ENCODE data around the gene COPS3.

The COPS3 gene

DNA sequence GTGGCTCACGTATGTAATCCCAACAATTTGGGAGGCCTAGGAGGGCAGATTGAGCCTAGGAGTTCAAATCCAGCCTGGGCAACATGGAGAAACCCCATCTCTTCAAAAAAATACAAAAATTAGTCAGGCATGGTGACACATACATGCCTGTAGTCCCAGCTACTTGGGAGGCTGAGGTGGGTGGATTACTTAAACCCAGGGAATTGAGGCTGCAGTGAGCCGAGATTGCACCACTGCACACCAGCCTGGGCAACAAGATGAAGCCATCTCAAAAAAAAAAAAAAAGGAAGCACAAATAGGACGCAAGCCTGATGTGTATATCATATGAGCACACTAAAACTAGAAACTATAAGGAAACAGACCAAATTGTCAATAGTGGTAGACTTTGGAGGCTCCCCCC is 27.0 kb downstream of the COPS3 start:
- H2AK5ac ChIP-seq (ENCODE audit: low read length, severe bottlenecking), result no peak overlapping the region
- peaks cover 53 to 73% of the 10 kb centered on the region in 2 experiments for H3K36me3 ChIP-seq (ENCODE audit: control insufficient read depth in 1 of 2, insufficient read depth in 2 of 2, low read depth in 1 of 2, low read length in 2 of 2)
- no peak overlapping the region for H4K8ac ChIP-seq (ENCODE audit: low read length)
- DNase-seq, result no peak
- no peak overlapping the region for H2BK120ac ChIP-seq (ENCODE audit: low read depth, low read length)
- no peaks in the 10 kb centered on the region for H3K4me1 ChIP-seq (ENCODE audit: control insufficient read depth, insufficient read depth, low read depth, low read length)
- no peak overlapping the region for H2BK5ac ChIP-seq (ENCODE audit: low read depth, low read length, poor library complexity, severe bottlenecking)
- no peak overlapping the region for H3K4me2 ChIP-seq (ENCODE audit: low read length, poor library complexity, severe bottlenecking)
- no peak overlapping the region for H4K91ac ChIP-seq (ENCODE audit: low read length)
- H3K18ac ChIP-seq (ENCODE audit: low read depth in 1 of 2, low read length in 2 of 2), result no peak overlapping the region
- H3K9ac ChIP-seq (ENCODE audit: low read length), result peak overlapping the region; percentile 15
- peaks cover 13% of the 10 kb centered on the region for H3K79me1 ChIP-seq (replicated peaks; ENCODE audit: low read length, poor library complexity, severe bottlenecking)
- 96% methylated on average over 3 of the region's 3 CpGs for WGBS
- H3K4ac ChIP-seq (ENCODE audit: low read depth in 1 of 2, low read length in 2 of 2), result no peak overlapping the region
- no peak overlapping the region for H3K4me3 ChIP-seq (ENCODE audit: insufficient read depth in 1 of 2, low read depth in 1 of 2, low read length in 2 of 2)
- no peak overlapping the region for H2BK15ac ChIP-seq (ENCODE audit: low read depth, poor library complexity, severe bottlenecking)
- no peak overlapping the region for H3K27ac ChIP-seq (ENCODE audit: low read length, poor library complexity, severe bottlenecking)
- H2AFZ ChIP-seq (ENCODE audit: low read depth, low read length), result no peak overlapping the region
- H3K27me3 ChIP-seq (ENCODE audit: control insufficient read depth in 1 of 2, insufficient read depth in 1 of 2, low read length in 2 of 2), result no peaks in the 10 kb centered on the region
- no peak overlapping the region for H3K23ac ChIP-seq (ENCODE audit: low read length in 2 of 2)
- no peaks in the 10 kb centered on the region for H3K9me3 ChIP-seq (ENCODE audit: control insufficient read depth, low read length)
- H2BK12ac ChIP-seq (ENCODE audit: low read length in 2 of 2), result no peak overlapping the region
- no peak overlapping the region for H3K14ac ChIP-seq (ENCODE audit: low read length in 2 of 2)

DNA sequence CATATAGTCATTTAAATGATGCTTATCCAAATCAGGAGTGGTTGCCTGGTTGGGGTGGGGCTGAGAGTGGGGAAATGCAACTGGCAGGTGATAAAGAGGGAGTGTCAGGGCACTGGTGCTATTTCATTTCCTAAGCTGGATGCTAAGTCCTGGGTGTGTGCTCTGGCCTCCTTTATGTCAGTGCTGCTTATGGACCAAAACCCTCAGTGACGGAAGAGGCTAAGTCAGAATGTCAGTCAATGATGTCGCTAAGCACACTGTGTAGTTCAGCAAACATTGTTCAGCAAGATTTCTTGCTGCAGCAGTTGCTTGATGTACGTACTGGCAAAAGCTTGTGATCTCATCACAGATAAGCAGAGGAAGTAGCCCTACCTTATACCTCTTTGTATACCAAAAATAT is 27.6 kb downstream of the COPS3 start:
- no peak overlapping the region for H3K4me2 ChIP-seq (ENCODE audit: low read length, poor library complexity, severe bottlenecking)
- no peak overlapping the region for H3K4me3 ChIP-seq (ENCODE audit: insufficient read depth in 1 of 2, low read depth in 1 of 2, low read length in 2 of 2)
- no peaks in the 10 kb centered on the region for H3K4me1 ChIP-seq (ENCODE audit: control insufficient read depth, insufficient read depth, low read depth, low read length)
- no peak overlapping the region for H3K18ac ChIP-seq (ENCODE audit: low read depth in 1 of 2, low read length in 2 of 2)
- H2AFZ ChIP-seq (ENCODE audit: low read depth, low read length), result no peak overlapping the region
- H2BK5ac ChIP-seq (ENCODE audit: low read depth, low read length, poor library complexity, severe bottlenecking), result no peak overlapping the region
- H3K27ac ChIP-seq (ENCODE audit: low read length, poor library complexity, severe bottlenecking), result no peak overlapping the region
- 100% methylated on average over 3 of the region's 3 CpGs for WGBS
- H2BK120ac ChIP-seq (ENCODE audit: low read depth, low read length), result no peak overlapping the region
- H2BK15ac ChIP-seq (ENCODE audit: low read depth, poor library complexity, severe bottlenecking), result no peak overlapping the region
- H3K79me1 ChIP-seq (replicated peaks; ENCODE audit: low read length, poor library complexity, severe bottlenecking), result peaks cover 11% of the 10 kb centered on the region
- H3K9ac ChIP-seq (ENCODE audit: low read length), result no peak overlapping the region
- peaks cover 53 to 73% of the 10 kb centered on the region in 2 experiments for H3K36me3 ChIP-seq (ENCODE audit: control insufficient read depth in 1 of 2, insufficient read depth in 2 of 2, low read depth in 1 of 2, low read length in 2 of 2)
- no peak overlapping the region for H2AK5ac ChIP-seq (ENCODE audit: low read length, severe bottlenecking)
- H3K9me3 ChIP-seq (ENCODE audit: control insufficient read depth, low read length), result no peaks in the 10 kb centered on the region
- H3K27me3 ChIP-seq (ENCODE audit: control insufficient read depth in 1 of 2, insufficient read depth in 1 of 2, low read length in 2 of 2), result no peaks in the 10 kb centered on the region
- no peak overlapping the region for H3K14ac ChIP-seq (ENCODE audit: low read length in 2 of 2)
- no peak overlapping the region for H4K91ac ChIP-seq (ENCODE audit: low read length)
- no peak overlapping the region for H4K8ac ChIP-seq (ENCODE audit: low read length)
- no peak overlapping the region for H3K23ac ChIP-seq (ENCODE audit: low read length in 2 of 2)
- no peak overlapping the region for H2BK12ac ChIP-seq (ENCODE audit: low read length in 2 of 2)
- no peak overlapping the region for H3K4ac ChIP-seq (ENCODE audit: low read depth in 1 of 2, low read length in 2 of 2)
- DNase-seq, result no peak

DNA sequence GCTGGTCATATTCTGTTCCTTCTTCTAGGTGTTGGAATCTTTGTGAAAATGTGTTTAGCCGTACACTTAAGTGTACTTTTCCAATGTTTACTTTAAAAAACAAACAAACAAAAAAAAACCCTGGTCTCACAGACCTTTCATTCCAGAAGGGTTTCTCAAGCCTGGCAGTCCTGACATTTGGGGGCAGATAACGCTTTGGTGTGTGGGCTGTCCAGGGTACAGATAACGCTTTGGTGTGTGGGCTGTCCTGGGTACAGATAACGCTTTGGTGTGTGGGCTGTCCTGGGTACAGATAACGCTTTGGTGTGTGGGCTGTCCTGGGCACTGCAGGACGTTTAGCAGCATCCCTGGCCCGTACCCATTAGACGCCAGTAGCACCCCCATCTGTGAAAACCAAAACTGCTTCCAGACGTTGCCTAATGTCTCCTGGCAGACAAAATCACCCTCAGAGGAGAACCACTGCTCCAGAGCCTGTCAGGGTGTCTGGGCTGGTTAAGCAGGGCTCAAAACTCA is 28.8 kb downstream of the COPS3 start:
- Histone ChIP-seq H3K14ac (ENCODE audit: low read length in 2 of 2) (no peak overlapping the region), H2AFZ (ENCODE audit: low read depth, low read length) (no peak overlapping the region), H3K27me3 (ENCODE audit: control insufficient read depth in 1 of 2, insufficient read depth in 1 of 2, low read length in 2 of 2) (no peaks in the 10 kb centered on the region), H4K8ac (ENCODE audit: low read length) (peak overlapping the region; percentile 2), H3K4me3 (ENCODE audit: insufficient read depth in 1 of 2, low read depth in 1 of 2, low read length in 2 of 2) (no peak overlapping the region), H2BK15ac (ENCODE audit: low read depth, poor library complexity, severe bottlenecking) (no peak overlapping the region), H2BK12ac (ENCODE audit: low read length in 2 of 2) (no peak overlapping the region), H3K36me3 (ENCODE audit: control insufficient read depth in 1 of 2, insufficient read depth in 2 of 2, low read depth in 1 of 2, low read length in 2 of 2) (peaks cover 58 to 75% of the 10 kb centered on the region in 2 experiments), H3K23ac (ENCODE audit: low read length in 2 of 2) (no peak overlapping the region), H3K4me1 (ENCODE audit: control insufficient read depth, insufficient read depth, low read depth, low read length) (no peaks in the 10 kb centered on the region), H4K91ac (ENCODE audit: low read length) (no peak overlapping the region), H3K18ac (ENCODE audit: low read depth in 1 of 2, low read length in 2 of 2) (no peak overlapping the region), H3K79me1 (replicated peaks; ENCODE audit: low read length, poor library complexity, severe bottlenecking) (peaks cover 11% of the 10 kb centered on the region), H3K9me3 (ENCODE audit: control insufficient read depth, low read length) (no peaks in the 10 kb centered on the region), H2BK5ac (ENCODE audit: low read depth, low read length, poor library complexity, severe bottlenecking) (no peak overlapping the region), H3K9ac (ENCODE audit: low read length) (no peak overlapping the region), H3K4me2 (ENCODE audit: low read length, poor library complexity, severe bottlenecking) (no peak overlapping the region), H2AK5ac (ENCODE audit: low read length, severe bottlenecking) (no peak overlapping the region), H3K27ac (ENCODE audit: low read length, poor library complexity, severe bottlenecking) (no peak overlapping the region), H3K4ac (ENCODE audit: low read depth in 1 of 2, low read length in 2 of 2) (no peak overlapping the region), H2BK120ac (ENCODE audit: low read depth, low read length) (no peak overlapping the region)
- 79% methylated on average over 8 of the region's 9 CpGs for WGBS
- DNase-seq, result no peak

DNA sequence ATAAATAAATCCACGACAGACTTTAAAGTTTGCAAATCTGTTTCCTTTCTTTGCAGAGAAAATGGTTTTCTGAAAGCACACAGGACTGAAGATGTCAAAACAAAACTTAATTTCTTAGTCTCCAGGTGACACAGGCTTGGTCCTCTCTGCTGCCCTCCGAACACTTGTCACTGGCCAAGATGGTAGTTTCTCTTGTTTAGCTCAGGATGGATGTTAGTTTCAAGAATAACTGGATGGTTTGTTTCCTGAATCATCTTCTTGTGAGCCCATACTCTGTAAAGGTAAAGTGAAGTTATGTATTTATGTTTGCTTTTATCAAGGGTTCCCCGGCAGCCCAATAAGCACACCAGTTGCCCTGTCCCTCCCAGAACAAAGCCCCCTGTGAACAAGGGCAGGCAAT is 34.2 kb downstream of the COPS3 start:
- no peak overlapping the region for H3K23ac ChIP-seq (ENCODE audit: low read length in 2 of 2)
- WGBS, result 97% methylated on average over 3 of the region's 3 CpGs
- no peak overlapping the region for H3K18ac ChIP-seq (ENCODE audit: low read depth in 1 of 2, low read length in 2 of 2)
- H3K14ac ChIP-seq (ENCODE audit: low read length in 2 of 2), result no peak overlapping the region
- H3K4me2 ChIP-seq (ENCODE audit: low read length, poor library complexity, severe bottlenecking), result no peak overlapping the region
- H3K9ac ChIP-seq (ENCODE audit: low read length), result no peak overlapping the region
- H2BK5ac ChIP-seq (ENCODE audit: low read depth, low read length, poor library complexity, severe bottlenecking), result no peak overlapping the region
- H2BK15ac ChIP-seq (ENCODE audit: low read depth, poor library complexity, severe bottlenecking), result no peak overlapping the region
- H3K4me1 ChIP-seq (ENCODE audit: control insufficient read depth, insufficient read depth, low read depth, low read length), result no peaks in the 10 kb centered on the region
- DNase-seq, result no peak
- no peaks in the 10 kb centered on the region for H3K79me1 ChIP-seq (replicated peaks; ENCODE audit: low read length, poor library complexity, severe bottlenecking)
- H3K4me3 ChIP-seq (ENCODE audit: insufficient read depth in 1 of 2, low read depth in 1 of 2, low read length in 2 of 2), result no peak overlapping the region
- no peak overlapping the region for H4K91ac ChIP-seq (ENCODE audit: low read length)
- no peak overlapping the region for H2BK12ac ChIP-seq (ENCODE audit: low read length in 2 of 2)
- no peaks in the 10 kb centered on the region for H3K9me3 ChIP-seq (ENCODE audit: control insufficient read depth, low read length)
- no peak overlapping the region for H4K8ac ChIP-seq (ENCODE audit: low read length)
- no peaks in the 10 kb centered on the region for H3K27me3 ChIP-seq (ENCODE audit: control insufficient read depth in 1 of 2, insufficient read depth in 1 of 2, low read length in 2 of 2)
- peaks cover 29 to 53% of the 10 kb centered on the region in 2 experiments for H3K36me3 ChIP-seq (ENCODE audit: control insufficient read depth in 1 of 2, insufficient read depth in 2 of 2, low read depth in 1 of 2, low read length in 2 of 2)
- H2AK5ac ChIP-seq (ENCODE audit: low read length, severe bottlenecking), result no peak overlapping the region
- no peak overlapping the region for H2AFZ ChIP-seq (ENCODE audit: low read depth, low read length)
- no peak overlapping the region for H2BK120ac ChIP-seq (ENCODE audit: low read depth, low read length)
- no peak overlapping the region for H3K4ac ChIP-seq (ENCODE audit: low read depth in 1 of 2, low read length in 2 of 2)
- no peak overlapping the region for H3K27ac ChIP-seq (ENCODE audit: low read length, poor library complexity, severe bottlenecking)

Measured in mesenchymal stem cell (in vitro differentiated cells and primary cell).